Smooth muscle cell (in vitro differentiated cells): ENCODE results near the gene ARHGEF11. TPM values are rescaled to one million over a fixed set of nuclear protein-coding genes. Genes with fewer than 3 reads are reported as not detected.

ENCODE experiments used
- DNase-seq: peaks from one replicate; lab custom pipeline; 2025; ENCODE audit not compliant: unreplicated experiment; lab: John Stamatoyannopoulos, UW
- H2AFZ ChIP-seq: fragments of 200-600 bp; sonication (generic); 2 replicates; pipeline ENCODE4 v1.6.0; 2016; ENCODE audit warnings: antibody characterized with exemption, low read depth, mild to moderate bottlenecking
- H3F3A ChIP-seq: fragments of 200-600 bp; sonication (generic); 2 replicates; pipeline ENCODE4 v1.6.0; 2017; ENCODE audit warnings: antibody characterized with exemption, low read depth
- H3K27ac ChIP-seq: fragments of 200-600 bp; sonication (generic); 2 replicates; pipeline ENCODE4 v1.5.1; 2016; ENCODE audit warnings: low read depth, mild to moderate bottlenecking
- H3K27me3 ChIP-seq: fragments of 200-600 bp; sonication (generic); 2 replicates; pipeline ENCODE4 v1.6.1; 2016; ENCODE audit warnings: low read depth, mild to moderate bottlenecking
- H3K36me3 ChIP-seq: fragments of 200-600 bp; sonication (generic); 2 replicates; pipeline ENCODE4 v1.5.1; 2016; ENCODE audit warnings: low read depth
- H3K4me1 ChIP-seq: fragments of 200-600 bp; sonication (generic); 2 replicates; pipeline ENCODE4 v1.5.1; 2016; ENCODE audit warnings: low read depth
- H3K4me2 ChIP-seq: fragments of 200-600 bp; sonication (generic); 2 replicates; pipeline ENCODE4 v1.6.0; 2016; ENCODE audit warnings: mild to moderate bottlenecking
- H3K4me3 ChIP-seq: fragments of 200-600 bp; sonication (generic); 2 replicates; pipeline ENCODE4 v1.5.1; 2016; ENCODE audit warnings: mild to moderate bottlenecking
- H3K79me2 ChIP-seq: fragments of 200-600 bp; sonication (generic); 2 replicates; pipeline ENCODE4 v1.6.0; 2016; ENCODE audit warnings: low read depth, mild to moderate bottlenecking
- H3K9ac ChIP-seq: fragments of 200-600 bp; sonication (generic); 2 replicates; pipeline ENCODE4 v1.6.0; 2016; ENCODE audit warnings: low read depth
- H3K9me3 ChIP-seq: fragments of 200-600 bp; sonication (generic); replicated peaks from 2 replicates; pipeline ENCODE4 v1.5.1; 2016; ENCODE audit warnings: low read depth
- H4K20me1 ChIP-seq: fragments of 200-600 bp; sonication (generic); 2 replicates; pipeline ENCODE4 v1.6.0; 2016; ENCODE audit warnings: low read depth
- CTCF ChIP-seq: fragments of 200-600 bp; sonication (generic); IDR thresholded peaks from 2 replicates; pipeline ENCODE4 v1.5.1; 2017; ENCODE audit warnings: borderline replicate concordance, mild to moderate bottlenecking, antibody characterized with exemption; ENCODE audit not compliant: insufficient read depth, poor library complexity, severe bottlenecking
- WGBS: methylation state at CpG from one replicate; pipeline ENCODE4 v1.1.7; 2016; ENCODE audit warnings: low lambda C conversion rate; 5-methylcytosine and 5-hydroxymethylcytosine counted together
- polyA plus RNA-seq: library from polyadenylated mRNA; unstranded; fragments of >200 nt; fragmentation: Nextera tagmentation; extraction: Ambion mirVana; gene quantifications from 2 replicates; pipeline ENCODE4 v1.2.1, GENCODE V29; 2016
- total RNA-seq: library from RNA; depleted of rRNA; stranded (reverse); fragments of >200 nt; gene quantifications from 2 replicates; pipeline ENCODE4 v1.2.3, GENCODE V29; 2014

The ARHGEF11 gene
- total and polyA plus RNA-seq, 2 experiments from 2014 or later: 15.1 to 20.1 TPM

GRCh38 chr1:157021688-157022087 lies 23.9 kb downstream of the ARHGEF11 start:
- H3K27me3 ChIP-seq: no peaks in the 10 kb centered on the region
- peaks cover 27% of the 10 kb centered on the region for H4K20me1 ChIP-seq
- WGBS: 89% methylated on average over 1 of the region's 1 CpG
- H3K9ac ChIP-seq: no peak overlapping the region
- peaks cover 91% of the 10 kb centered on the region for H3K79me2 ChIP-seq
- no peak for DNase-seq
- H3K4me2 ChIP-seq: no peak overlapping the region
- no peak overlapping the region for H2AFZ ChIP-seq
- H3K9me3 ChIP-seq: peaks cover 21% of the 10 kb centered on the region
- H3F3A ChIP-seq: no peaks in the 10 kb centered on the region
- TF ChIP-seq CTCF: no peak
- H3K36me3 ChIP-seq: peaks cover 6% of the 10 kb centered on the region
- H3K4me1 ChIP-seq: no peaks in the 10 kb centered on the region
- H3K4me3 ChIP-seq: no peak overlapping the region
- H3K27ac ChIP-seq: no peak overlapping the region

- no peak for DNase-seq
- Histone ChIP-seq H3K9ac (no peak overlapping the region), H3K4me3 (no peak overlapping the region), H4K20me1 (peaks cover 21% of the 10 kb centered on the region), H3K27me3 (no peaks in the 10 kb centered on the region), H3F3A (no peaks in the 10 kb centered on the region), H3K79me2 (peaks cover 78% of the 10 kb centered on the region), H3K36me3 (peaks cover 6% of the 10 kb centered on the region), H3K9me3 (peaks cover 21% of the 10 kb centered on the region), H3K27ac (no peak overlapping the region), H2AFZ (no peak overlapping the region), H3K4me2 (no peak overlapping the region), H3K4me1 (no peaks in the 10 kb centered on the region)
- no peak for TF ChIP-seq CTCF
Observed at GRCh38 chr1:157019457-157019856, 26.1 kb downstream of the ARHGEF11 start.

GRCh38 chr1:157011845-157012244 lies 33.7 kb downstream of the ARHGEF11 start:
- Histone ChIP-seq H3K9ac (no peak overlapping the region), H3K9me3 (no peaks in the 10 kb centered on the region), H3F3A (no peaks in the 10 kb centered on the region), H3K4me1 (no peaks in the 10 kb centered on the region), H3K36me3 (no peaks in the 10 kb centered on the region), H2AFZ (no peak overlapping the region), H3K27me3 (no peaks in the 10 kb centered on the region), H3K4me2 (no peak overlapping the region), H3K27ac (no peak overlapping the region), H4K20me1 (peaks cover 68% of the 10 kb centered on the region), H3K79me2 (peaks cover 64% of the 10 kb centered on the region), H3K4me3 (no peak overlapping the region)
- no peak for TF ChIP-seq CTCF
- no peak for DNase-seq
- 97% methylated on average over 3 of the region's 3 CpGs for WGBS

GRCh38 chr1:157008502-157008901 lies 37.0 kb downstream of the ARHGEF11 start:
- peaks cover 9% of the 10 kb centered on the region for H3K4me1 ChIP-seq
- no peak for TF ChIP-seq CTCF
- no peaks in the 10 kb centered on the region for H3F3A ChIP-seq
- peaks cover 63% of the 10 kb centered on the region for H3K79me2 ChIP-seq
- DNase-seq: no peak
- H3K4me3 ChIP-seq: no peak overlapping the region
- no peak overlapping the region for H3K4me2 ChIP-seq
- H3K27me3 ChIP-seq: no peaks in the 10 kb centered on the region
- WGBS: 61% methylated on average over 1 of the region's 1 CpG
- H3K36me3 ChIP-seq: no peaks in the 10 kb centered on the region
- no peak overlapping the region for H3K27ac ChIP-seq
- no peaks in the 10 kb centered on the region for H3K9me3 ChIP-seq
- peaks cover 58% of the 10 kb centered on the region for H4K20me1 ChIP-seq
- H2AFZ ChIP-seq: no peak overlapping the region
- no peak overlapping the region for H3K9ac ChIP-seq
